Stimulated activated CD8-positive, alpha-beta memory T cell treated with anti-CD3 and anti-CD28 coated beads, Interleukin-12 subunit alpha, Interleukin-12 subunit beta, amount 100 ng/mL, for 24 hours (primary cell): ENCODE data around the gene SLC6A9.

Source experiments
- DNase-seq: peaks from one replicate; pipeline ENCODE4 v3.0.0-alpha.2; 2020; ENCODE audit errors: extremely low read depth

The SLC6A9 gene

DNA sequence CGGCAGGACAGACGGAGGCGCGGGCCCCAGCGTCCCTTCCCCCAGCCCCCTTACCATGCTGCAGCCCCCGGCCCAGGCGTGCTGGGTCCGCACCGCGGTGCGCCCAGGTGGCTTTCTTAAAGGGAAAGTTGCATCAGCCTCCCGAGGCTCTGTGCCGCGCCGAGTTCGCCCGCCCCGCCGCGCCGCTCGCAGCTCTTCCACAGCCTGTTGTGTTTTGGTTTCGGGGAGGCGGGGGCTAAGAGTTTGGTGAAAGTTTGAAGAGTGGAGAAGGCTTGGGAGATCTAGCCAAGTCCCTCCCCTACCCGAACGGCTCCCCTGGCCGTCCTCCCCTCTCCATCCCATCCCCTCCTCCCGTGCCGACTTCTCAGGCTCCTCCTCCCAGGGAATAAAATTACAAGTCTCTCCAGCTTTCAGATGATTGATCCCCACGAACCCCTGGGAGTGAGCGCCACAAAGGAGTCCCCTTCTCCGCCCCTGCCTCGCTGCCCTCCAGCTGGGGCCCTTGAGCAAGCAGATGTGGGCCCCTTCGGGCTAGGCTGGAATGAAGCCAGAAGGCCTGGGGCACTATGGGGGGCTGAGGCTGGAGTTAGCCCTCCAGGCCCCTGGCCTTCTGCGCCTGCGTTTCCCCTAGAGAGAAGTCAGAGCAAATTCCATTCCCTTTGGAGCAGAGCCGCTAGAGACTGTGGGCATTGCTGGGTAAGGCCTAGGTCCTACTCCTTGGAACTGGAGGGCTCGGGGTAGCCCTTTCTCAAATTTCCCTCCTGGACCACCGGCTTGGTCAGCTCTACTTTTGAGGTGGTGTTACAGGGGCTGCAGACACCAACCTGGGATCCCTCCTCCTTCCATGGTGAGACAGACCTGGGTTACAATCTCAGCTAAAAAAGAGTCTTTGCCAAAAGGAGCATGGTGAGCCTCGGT lies at the start of gene SLC6A9:
Gene SLC6A9, minus strand, starts transcription at position 211 of the 918 bp plus-strand sequence. CDS start 7,185 bp downstream, outside the sequence.
- no peak for DNase-seq

DNA sequence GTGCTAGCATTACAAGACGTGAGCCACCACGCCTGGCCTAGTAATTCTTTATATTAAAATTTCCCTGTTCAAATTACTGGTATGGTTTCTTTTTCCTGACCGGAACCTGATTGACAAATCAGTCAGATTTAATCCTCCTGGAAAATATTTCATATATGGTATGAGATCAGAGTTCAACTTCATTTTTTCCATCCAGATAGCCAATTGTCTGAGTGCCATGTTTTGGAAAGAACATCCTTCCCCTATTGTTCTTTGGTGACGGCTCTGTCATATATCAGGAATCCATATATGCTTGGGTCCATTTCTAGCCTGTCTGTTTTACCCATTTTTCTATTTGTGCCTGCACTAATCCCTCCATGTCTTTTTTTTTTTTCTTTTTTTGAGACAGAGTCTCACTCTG lies 48.3 kb upstream of the SLC6A9 start:
- no peak for DNase-seq

DNA sequence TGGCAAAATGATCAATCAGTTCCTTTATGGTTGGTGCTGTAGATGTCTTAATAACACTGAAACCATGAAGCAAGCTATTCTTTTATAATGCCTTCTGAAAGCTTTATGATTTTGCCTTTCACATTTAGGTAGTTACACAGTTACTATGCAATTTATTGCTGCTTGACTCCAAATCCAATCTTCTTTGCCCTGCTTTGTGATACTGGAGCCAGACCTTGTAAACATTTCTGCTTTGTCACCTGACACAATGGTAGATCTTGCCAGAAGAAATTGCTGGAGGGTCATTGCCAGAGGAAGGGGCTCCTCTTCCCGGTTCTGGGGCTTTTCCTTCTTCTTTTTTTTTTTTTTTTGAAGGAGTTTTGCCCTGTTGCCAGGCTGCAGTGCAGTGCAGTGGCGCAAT lies 46.8 kb upstream of the SLC6A9 start:
- no peak for DNase-seq

DNA sequence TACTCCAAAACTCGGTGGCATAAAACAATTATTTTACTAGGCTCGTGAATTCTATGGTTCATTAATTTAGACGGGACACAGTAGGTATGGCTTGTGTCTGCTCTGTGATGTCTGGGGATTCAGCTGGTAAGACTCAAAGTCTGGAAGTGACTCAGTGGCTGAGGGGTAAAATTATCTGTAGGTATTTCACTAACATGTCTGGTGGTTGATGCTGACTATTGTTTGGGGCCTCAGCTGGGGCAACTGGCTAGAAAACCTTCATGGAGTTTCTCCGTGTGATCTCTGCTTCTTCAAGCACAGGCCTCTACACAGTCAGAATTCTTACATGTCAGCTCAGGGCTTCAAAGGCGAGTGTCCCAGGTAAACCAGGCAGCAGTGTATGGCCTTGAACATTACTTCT lies 46.2 kb upstream of the SLC6A9 start:
- no peak for DNase-seq

DNA sequence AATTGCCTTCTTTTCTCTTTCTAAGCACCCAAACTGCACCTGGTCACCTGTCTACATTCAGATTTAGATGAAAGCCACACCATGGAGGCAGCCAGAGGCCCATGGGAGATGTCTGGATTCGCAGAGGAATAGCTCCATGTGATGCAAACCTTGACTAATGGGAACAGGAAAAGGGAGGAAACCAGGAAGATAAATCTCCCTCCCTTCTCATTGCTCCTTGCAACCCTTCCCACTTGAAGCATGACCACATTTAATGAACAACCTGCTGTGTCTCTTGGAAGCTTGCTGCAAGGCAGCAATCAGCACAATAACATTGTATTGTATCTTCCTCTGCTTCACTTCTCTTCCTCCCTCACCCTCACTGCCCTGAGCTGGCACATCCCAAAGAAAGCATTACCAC lies 44.8 kb upstream of the SLC6A9 start:
- no peak for DNase-seq

DNA sequence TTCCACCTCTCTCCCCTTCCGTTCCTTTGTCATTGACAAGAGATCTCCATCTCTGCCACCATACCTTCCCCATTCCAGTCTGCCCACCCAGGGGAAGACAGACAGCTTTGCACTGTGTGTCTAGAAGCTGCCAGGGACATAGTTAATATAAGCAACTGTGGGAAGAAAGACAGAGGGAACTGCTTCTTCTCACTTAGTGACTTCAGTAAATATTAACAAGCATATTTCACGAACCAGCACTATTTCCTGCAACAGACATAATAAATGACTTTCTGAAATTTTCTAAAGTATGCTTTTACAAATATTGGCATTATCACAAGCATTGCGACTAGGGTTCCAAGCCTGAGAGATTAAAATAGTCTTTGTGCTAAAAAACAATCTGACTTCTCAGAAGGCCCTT lies 43.2 kb upstream of the SLC6A9 start:
- DNase-seq = no peak

DNA sequence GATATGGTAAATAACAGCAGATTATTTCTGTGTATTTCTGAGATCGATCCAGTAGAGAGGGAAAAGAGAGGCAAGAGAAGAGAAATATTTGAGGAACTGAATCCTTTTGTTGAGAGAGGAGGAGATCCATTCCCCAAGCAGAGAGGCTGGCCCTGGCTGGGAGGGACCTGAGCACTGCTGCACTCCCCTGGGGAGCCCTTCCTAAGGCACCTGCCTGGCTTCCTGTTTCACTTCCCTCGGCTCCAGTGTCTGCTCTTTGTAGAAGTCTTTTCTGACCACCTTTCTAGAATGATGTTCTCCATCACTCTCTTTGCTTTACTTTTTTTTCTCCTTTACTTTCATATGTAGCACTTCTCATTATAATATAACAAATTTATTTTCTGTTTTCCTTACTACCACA lies 42.3 kb upstream of the SLC6A9 start:
- DNase-seq = no peak

DNA sequence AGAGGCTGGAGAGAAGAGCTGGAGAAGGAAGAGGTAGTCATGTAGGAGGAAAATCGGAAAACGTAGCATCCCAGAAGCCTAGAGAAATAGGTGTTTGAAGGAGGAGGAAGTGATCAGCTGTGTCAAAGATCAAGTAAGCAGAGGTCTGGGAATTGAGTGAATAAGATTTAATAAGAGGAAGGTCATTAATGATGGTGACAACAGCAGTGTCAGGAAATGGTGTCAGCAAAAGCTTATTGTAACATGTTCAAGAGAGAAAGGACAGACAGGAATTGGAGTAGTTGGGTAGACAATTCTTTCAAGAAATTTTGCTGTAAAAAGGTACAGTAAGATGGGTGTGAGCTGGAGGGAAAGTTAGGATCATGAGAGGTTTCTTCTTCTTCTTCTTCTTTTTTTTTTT lies 41.6 kb upstream of the SLC6A9 start:
- DNase-seq = no peak

DNA sequence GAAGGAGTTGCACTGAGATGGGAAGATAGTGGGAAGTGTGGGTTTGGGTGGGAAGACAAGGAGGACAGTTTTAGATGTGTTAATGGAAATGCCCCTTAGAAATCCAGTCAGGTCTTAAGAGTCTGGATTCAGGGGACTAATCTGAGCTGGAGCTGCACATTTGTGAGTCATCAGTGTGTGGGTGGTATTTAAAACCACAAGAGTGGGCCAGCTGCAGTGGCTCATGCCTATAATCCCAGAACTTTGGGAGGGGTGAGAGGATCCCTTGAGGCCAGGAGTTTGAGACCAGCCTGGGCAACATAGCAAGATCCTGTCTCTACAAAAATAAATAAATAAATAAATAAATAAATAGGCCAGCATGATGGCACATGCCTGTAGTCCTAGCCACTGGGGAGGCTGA lies 40.9 kb upstream of the SLC6A9 start:
- DNase-seq = no peak

DNA sequence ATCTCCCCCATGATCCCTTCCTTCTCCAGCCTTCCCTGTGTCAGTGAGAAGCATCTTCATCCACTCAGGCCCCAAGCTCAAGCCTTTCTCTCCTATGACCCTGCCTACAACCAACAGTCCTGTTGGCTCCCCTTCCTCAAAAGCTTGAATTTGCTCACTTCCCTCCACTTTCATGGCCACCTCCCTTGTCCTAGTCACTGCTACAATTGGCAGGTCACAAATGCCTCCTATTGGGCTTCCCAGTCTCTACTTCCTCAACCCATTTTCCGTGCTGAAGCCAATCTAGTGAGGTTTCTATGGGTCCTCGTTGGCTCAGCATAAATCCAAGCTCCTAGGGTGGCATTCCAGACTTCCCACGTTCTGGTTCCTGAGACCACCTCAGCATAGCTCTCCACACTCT lies 40.2 kb upstream of the SLC6A9 start:
- no peak for DNase-seq

DNA sequence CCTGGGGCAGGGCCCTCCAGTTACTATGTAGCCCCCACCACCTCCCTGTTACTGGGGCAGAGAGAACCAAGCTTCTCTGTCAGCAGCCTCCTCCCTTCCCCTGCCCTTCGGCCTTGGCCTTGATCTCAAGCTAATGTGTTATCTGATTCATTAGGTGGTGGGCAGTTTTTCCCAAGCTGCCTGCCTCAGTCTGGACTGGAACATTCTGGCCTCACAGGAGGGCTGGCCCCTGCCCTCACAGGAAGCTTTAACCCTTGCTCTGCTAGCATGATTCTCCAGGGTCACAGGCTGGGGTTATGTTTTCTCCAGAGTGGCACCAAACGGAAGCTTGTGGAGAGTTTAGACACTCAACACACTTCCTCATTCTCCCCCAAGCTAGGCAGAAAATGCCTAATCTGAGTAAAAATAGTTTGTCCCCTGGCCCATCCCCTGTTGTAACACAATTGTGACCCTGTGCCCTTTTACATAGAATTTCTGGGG lies 37.2 kb upstream of the SLC6A9 start:
- DNase-seq = no peak

DNA sequence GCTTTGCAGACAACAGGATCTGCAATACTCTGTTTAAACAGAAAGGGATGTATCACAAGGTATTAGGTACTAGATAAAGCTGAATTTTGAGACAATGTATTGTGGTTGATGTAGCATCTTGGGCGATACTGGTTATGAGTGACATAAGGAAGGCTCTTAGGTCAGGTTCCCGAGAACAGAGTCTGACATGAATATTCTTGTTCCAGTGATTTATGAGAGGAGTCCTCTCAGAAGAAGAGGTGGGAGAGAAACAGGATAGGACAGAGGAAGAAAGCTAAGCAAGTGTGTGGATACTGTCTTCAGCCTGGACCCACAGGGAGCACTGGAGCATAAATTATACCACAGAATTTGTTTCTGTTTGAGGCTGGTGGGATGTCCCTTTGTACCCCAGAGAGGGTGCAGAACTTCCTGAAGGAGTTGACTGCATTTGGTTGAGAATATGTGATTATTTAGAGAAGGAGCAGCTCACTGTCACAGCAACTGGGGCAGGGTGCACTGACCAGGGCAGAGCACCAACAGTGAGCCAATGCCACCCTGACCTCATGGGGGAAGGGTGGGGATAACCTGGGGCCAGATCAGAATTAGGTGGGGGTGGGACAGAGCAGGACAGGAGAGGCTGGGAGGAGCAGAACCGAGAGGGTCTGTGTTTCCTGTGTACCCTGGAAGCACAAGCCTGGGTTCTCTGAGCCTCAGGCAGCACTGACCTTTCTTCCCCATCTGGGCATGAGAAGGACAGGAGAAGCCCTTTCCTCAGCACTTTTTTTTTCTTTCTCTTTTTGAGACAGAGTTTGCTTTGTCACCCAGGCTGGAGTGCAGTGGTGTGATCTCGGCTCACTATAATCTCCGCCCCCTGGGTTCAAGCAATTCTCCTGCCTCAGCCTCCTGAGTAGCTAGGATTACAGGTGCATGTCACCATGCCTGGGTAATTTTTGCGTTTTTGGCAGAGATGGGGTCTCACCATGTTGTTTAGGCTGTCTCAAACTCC lies 36.3 kb upstream of the SLC6A9 start:
- no peak for DNase-seq

DNA sequence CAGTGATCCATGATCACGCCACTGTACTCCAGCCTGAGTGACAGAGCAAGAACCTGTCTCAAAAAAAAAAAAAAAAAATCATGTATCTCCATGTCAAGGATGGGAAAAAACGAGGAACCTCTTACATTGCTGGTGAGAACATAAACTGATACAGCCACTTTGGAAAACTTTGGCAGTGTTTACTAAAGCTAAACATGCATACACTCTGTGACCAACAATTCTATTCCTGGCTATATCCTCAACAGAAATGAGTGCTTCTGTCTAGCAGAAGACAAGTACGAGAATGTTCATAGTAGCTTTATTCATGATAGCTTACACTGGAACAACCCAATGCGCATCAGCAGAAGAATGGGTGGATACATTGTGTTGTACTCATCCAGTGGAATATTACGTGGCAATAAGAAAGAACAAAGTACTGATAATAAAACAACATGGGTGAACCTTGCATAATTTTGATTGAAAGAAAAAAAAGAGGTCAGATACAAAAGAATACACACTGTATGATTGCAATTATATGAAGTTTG lies 31.5 kb upstream of the SLC6A9 start:
- DNase-seq = no peak

DNA sequence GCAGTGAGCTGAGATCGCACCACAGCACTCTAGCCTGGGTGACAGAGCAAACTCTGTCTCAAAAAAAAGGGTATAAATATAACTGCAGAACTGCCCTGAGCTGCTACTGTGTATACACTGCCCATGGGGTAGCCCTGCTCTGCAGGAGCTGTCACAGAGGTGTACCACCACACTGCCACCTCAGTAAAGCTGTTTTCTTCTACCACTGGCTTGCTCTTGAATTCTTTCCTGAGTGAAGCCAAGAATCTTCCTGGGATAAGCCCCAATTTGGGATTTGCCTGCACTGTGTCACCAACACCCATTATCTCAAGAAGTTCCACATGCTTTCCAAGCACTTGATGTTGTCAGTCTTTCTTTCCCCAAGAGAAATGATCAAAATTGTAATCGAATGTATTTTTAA lies 30.6 kb upstream of the SLC6A9 start:
- DNase-seq = no peak

DNA sequence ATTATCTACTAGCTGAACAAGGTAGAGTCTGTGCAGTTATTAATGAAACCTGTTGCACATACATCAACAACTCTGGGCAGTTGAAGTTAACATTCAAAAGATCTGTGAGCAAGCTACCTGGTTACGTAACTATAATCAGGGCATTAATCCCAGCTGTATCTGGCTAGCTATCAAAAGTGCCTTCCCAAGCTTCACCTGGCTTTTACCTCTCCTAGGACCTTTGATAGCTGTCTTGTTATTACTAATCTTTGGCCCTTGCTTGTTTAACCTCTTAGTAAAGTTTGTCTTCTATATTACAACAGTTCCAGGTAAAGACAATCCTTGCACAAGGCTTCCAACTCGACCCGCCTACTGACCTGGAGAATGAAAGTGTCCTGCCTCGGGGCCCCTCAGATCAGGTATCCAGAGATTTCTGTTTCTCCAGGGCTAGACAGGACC lies 29.6 kb upstream of the SLC6A9 start:
- DNase-seq = no peak

DNA sequence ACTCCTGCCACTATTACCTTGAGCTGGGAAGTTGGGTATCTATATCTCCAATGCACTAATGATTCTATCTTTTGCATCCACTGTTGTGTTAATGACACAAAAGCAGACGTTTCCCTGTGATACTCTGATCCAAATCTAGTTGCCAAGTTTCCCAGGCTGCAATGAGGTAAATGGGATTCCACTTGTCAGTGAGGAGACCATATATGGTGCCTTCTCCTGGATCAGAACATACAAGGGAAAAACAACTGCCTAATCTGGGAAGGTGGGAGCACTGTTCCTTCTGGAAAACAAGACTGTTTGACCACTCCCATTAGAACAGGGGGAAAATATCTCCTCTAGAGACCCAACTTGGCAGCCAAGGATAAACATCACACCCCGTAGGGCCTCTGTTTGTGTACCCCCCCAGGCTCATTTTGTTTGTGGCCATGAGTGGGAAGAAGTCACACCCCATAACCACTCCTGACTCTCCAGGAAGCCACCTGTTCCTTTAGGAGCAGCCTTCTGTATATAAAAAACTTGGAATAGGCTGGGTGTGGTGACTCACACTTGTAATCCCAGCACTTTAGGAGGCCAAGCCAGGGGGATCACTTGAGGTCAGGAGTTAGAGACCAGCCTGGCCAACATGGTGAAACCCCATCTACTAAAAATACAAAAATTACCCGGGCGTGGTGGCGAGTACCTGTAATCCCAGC lies 28.5 kb upstream of the SLC6A9 start:
- no peak for DNase-seq

DNA sequence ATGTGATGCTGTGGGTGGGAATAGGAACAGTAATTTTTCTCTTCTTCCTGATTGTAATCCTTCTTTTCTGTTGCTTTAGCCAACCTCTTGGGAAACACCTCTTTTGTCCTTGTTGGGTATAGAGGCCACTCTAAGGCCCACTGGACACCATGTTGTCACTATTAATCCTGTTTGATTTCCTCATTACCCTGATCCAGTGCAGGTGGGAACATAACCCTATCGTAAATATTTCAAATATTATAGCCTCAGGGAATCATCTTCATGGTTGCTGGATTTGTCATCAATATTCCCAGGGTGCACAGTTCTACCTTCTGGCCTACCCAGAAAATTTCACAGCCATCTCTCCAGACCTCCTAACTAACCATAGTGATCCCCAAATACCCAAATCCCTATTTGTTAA lies 27.9 kb upstream of the SLC6A9 start:
- DNase-seq = no peak

DNA sequence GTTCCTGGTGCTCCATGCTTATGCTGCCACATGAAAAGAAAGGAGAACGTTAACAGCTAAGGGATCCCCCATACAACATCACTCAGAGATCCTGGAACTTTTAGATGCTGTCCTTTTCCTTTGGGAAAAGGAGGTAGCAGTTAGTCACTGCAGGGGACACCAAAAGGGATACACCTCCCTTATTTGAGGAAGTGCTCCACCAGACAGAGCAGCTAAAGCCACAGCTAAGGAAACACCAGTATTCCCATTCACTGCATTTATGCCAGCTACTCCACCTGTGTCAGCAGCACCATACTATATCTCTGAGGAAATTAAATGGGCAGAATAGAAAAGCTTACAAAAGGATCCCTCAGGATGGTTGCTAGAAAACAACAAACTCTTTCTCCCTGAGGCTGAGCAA lies 26.0 kb upstream of the SLC6A9 start:
- no peak for DNase-seq

DNA sequence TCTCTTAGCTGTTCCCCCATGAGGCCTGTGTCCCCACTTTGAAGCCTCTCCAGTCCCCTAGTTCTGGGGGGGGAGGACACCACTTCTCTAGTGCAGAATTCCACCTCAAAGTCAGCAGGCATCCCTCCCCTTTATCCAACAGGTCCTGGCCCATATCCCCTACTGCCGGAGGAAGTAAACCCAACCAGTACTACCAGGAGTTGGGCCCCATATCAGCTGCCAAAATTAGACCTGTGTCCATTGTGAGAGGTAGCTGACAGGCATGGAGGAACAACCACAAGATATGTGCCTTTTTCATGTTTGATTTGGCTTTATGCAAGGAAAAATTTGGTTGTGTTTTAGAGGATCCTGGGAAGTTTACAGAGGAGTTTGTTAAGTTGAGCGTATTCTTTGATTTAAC lies 22.1 kb upstream of the SLC6A9 start:
- DNase-seq = no peak

DNA sequence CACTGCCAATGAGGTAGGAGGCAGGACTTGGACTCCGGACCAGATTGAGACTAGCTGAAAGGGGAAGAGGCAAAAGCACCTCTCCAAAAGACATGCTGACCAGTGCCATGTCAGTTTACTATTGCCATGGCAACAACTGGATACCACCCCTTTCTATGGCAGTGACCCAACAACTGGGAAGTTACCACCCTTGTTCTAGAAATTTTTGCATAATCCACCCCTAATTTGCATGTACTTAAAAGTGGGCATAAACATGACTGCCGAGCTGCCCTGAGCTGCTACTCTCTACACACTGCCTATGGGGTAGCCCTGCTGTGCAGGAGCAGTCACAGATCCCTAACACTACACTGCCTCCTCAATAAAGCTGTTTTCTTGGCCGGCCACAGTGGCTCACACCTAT lies 19.0 kb upstream of the SLC6A9 start:
- no peak for DNase-seq

DNA sequence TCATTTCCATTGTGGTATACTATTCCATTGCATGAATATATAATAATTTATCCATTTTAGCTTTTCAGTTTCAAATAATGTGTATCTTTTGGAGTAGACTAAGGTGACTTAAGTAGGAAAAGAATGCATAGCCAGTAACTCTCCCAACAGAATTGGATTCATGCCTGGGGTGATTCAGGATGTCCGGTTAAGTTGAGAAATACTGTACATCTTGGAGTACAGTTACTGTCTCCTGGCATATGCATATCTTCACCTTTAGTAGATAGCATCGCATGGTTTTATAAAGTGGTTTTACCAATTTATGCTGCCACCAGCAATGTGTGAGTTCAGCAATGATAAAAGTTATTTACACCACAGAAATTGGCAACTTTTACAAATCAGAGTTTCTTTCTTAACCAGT lies 18.6 kb upstream of the SLC6A9 start:
- no peak for DNase-seq
